MM.1S (cell line): ENCODE results near the gene KLHL36.
A peak's percentile ranks its signal among the peaks of the same experiment; 100 is the strongest.
"Not testable (repeated sequence)": the region's sequence is repeated elsewhere in the genome, so short reads cannot be mapped to it uniquely, and the experiment has no call there.

ENCODE experiments used
- DNase-seq: peaks from one replicate; pipeline ENCODE4 v3.0.0-alpha.2; 2015
- H2AFZ ChIP-seq: fragments of 300-600 bp; sonication (generic); 2 replicates; pipeline ENCODE4 v1.6.0; 2016; ENCODE audit warnings: antibody characterized with exemption, low read length
- H3F3A ChIP-seq: fragments of 300-600 bp; sonication (generic); 2 replicates; pipeline ENCODE4 v1.6.1; 2016; ENCODE audit warnings: mild to moderate bottlenecking, antibody characterized with exemption, low read length, moderate library complexity, mixed read lengths; ENCODE audit not compliant: insufficient read depth
- H3K27ac ChIP-seq: fragments of 300-600 bp; sonication (generic); 2 replicates; pipeline ENCODE4 v1.5.1; 2016; ENCODE audit warnings: mild to moderate bottlenecking, low read length
- H3K27me3 ChIP-seq: fragments of 300-600 bp; sonication (generic); replicated peaks from 2 replicates; pipeline ENCODE4 v1.6.0; 2016; ENCODE audit warnings: low read length; ENCODE audit not compliant: insufficient read depth
- H3K36me3 ChIP-seq: fragments of 300-600 bp; sonication (generic); replicated peaks from 2 replicates; pipeline ENCODE4 v1.6.1; 2016; ENCODE audit warnings: mild to moderate bottlenecking, low read length, mixed read lengths; ENCODE audit not compliant: insufficient read depth
- H3K4me1 ChIP-seq: fragments of 300-600 bp; sonication (generic); 2 replicates; pipeline ENCODE4 v1.6.1; 2016; ENCODE audit warnings: low read length, mixed read lengths
- H3K4me2 ChIP-seq: fragments of 300-600 bp; sonication (generic); 2 replicates; pipeline ENCODE4 v1.6.0; 2016; ENCODE audit warnings: low read depth, low read length
- H3K4me3 ChIP-seq: fragments of 300-600 bp; sonication (generic); 2 replicates; pipeline ENCODE4 v1.5.1; 2016; ENCODE audit warnings: low read length, mixed read lengths
- H3K79me2 ChIP-seq: fragments of 300-600 bp; sonication (generic); 2 replicates; pipeline ENCODE4 v1.6.1; 2016; ENCODE audit warnings: mixed run types, low read length, mixed read lengths
- H3K9ac ChIP-seq: fragments of 300-600 bp; sonication (generic); 2 replicates; pipeline ENCODE4 v1.6.1; 2016; ENCODE audit warnings: low read length, mixed read lengths
- H3K9me2 ChIP-seq: fragments of 300-600 bp; sonication (generic); replicated peaks from 2 replicates; pipeline ENCODE4 v1.6.1; 2016; ENCODE audit warnings: mild to moderate bottlenecking, low read length, mixed read lengths; ENCODE audit not compliant: insufficient read depth
- H3K9me3 ChIP-seq: fragments of 300-600 bp; sonication (generic); replicated peaks from 2 replicates; pipeline ENCODE4 v1.6.1; 2016; ENCODE audit warnings: mild to moderate bottlenecking, low read length, mixed read lengths; ENCODE audit not compliant: insufficient read depth
- H4K20me1 ChIP-seq: fragments of 300-600 bp; sonication (generic); 2 replicates; pipeline ENCODE4 v1.6.1; 2016; ENCODE audit warnings: mild to moderate bottlenecking, low read length, moderate library complexity, mixed read lengths; ENCODE audit not compliant: insufficient read depth
- EZH2 ChIP-seq: fragments of 300-600 bp; sonication (generic); optimal IDR thresholded peaks from 2 replicates; pipeline ENCODE3; 2017; ENCODE audit warnings: low read depth, mild to moderate bottlenecking, antibody characterized with exemption, low read length, mixed read lengths
- EZH2phosphoT487 ChIP-seq: fragments of 300-600 bp; sonication (generic); IDR thresholded peaks from 2 replicates; pipeline ENCODE4 v1.6.1; 2018; ENCODE audit warnings: antibody characterized with exemption, low read length
- TF ChIP-seq, protein P1 (sequence below): fragments of 300-600 bp; sonication (generic); IDR thresholded peaks from 2 replicates; pipeline ENCODE4 v1.5.1; 2016; ENCODE audit warnings: antibody characterized with exemption, low read length, mixed read lengths

Gene KLHL36

DNA sequence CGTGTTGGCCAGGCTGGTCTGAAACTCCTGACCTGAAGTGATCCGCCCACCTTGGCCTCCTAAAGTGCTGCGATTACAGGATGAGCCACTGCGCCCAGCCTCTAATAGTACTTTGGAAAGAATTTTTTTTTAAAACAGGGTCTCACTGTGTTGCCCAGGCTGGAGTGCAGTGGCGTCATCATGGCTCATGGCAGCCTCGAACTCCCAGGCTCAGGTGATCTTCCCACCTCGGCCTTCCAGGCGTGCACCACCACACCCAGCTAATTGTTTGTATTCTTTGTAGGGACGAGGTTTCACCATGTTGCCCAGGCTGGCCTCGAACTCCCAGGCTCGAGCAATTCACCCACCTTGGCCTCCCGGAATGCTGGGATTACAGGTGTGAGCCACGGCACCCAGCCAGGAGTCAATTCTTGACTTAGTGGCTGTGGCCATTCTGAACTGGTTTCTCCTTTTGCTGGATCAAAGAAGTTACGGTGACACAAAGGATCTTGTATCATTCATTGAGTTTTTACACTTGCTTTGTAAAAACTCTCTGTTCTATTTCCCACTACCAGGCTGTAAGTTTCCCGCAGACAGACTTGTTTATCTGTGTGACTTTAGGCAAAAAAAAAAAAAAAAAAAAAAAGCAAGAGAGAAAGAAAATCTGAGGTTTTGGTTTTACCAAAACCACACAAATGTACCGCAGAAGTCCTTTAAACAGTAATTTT is 17.7 kb upstream of the KLHL36 start:
- H3K9me2 ChIP-seq = no peaks in the 10 kb centered on the region
- H3F3A ChIP-seq = peaks cover 8% of the 10 kb centered on the region
- H3K27ac ChIP-seq = no peak overlapping the region
- H3K36me3 ChIP-seq = no peaks in the 10 kb centered on the region
- DNase-seq = peak; percentile 54
- H3K9ac ChIP-seq = no peak overlapping the region
- H4K20me1 ChIP-seq = no peaks in the 10 kb centered on the region
- no peaks in the 10 kb centered on the region for H3K9me3 ChIP-seq
- no peak overlapping the region for H3K4me3 ChIP-seq
- peak overlapping the region; percentile 29; the same call in 1 of the 2 replicates for H3K4me2 ChIP-seq
- no peaks in the 10 kb centered on the region for H3K79me2 ChIP-seq
- no peaks in the 10 kb centered on the region for H3K27me3 ChIP-seq
- H2AFZ ChIP-seq = no peak overlapping the region
- TF ChIP-seq EZH2phosphoT487 = no peak
- TF ChIP-seq, protein P1, sequence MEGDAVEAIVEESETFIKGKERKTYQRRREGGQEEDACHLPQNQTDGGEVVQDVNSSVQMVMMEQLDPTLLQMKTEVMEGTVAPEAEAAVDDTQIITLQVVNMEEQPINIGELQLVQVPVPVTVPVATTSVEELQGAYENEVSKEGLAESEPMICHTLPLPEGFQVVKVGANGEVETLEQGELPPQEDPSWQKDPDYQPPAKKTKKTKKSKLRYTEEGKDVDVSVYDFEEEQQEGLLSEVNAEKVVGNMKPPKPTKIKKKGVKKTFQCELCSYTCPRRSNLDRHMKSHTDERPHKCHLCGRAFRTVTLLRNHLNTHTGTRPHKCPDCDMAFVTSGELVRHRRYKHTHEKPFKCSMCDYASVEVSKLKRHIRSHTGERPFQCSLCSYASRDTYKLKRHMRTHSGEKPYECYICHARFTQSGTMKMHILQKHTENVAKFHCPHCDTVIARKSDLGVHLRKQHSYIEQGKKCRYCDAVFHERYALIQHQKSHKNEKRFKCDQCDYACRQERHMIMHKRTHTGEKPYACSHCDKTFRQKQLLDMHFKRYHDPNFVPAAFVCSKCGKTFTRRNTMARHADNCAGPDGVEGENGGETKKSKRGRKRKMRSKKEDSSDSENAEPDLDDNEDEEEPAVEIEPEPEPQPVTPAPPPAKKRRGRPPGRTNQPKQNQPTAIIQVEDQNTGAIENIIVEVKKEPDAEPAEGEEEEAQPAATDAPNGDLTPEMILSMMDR = no peak
- H3K4me1 ChIP-seq = peaks cover 6% of the 10 kb centered on the region

DNA sequence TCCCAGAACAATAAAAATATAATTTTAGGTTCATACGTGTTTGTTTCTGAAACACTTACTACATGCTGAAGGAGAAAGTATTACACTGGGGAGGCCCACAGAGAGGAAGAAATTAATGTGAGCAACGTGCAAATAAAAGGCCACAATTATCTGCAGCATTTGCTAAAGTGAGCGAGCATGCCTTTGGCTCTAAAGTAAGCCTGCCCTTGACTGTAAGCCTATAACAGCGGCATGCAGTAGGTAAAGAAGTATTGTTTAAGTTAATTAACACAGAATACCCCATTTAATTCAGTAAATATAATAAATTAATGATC is 17.2 kb upstream of the KLHL36 start:
- no peak overlapping the region for H3K9ac ChIP-seq
- no peak for TF ChIP-seq EZH2
- no peak for TF ChIP-seq EZH2phosphoT487
- TF ChIP-seq, protein P1 = no peak
- no peak for DNase-seq
- no peak overlapping the region for H2AFZ ChIP-seq
- H3K27me3 ChIP-seq = no peaks in the 10 kb centered on the region
- H3K9me2 ChIP-seq = no peaks in the 10 kb centered on the region
- H3F3A ChIP-seq = peaks cover 8% of the 10 kb centered on the region
- H3K9me3 ChIP-seq = no peaks in the 10 kb centered on the region
- no peaks in the 10 kb centered on the region for H4K20me1 ChIP-seq
- H3K4me1 ChIP-seq = peaks cover 6% of the 10 kb centered on the region
- no peaks in the 10 kb centered on the region for H3K36me3 ChIP-seq
- H3K27ac ChIP-seq = no peak overlapping the region
- H3K4me3 ChIP-seq = no peak overlapping the region
- H3K79me2 ChIP-seq = no peaks in the 10 kb centered on the region
- peak overlapping the region; percentile 29; the same call in 1 of the 2 replicates for H3K4me2 ChIP-seq

DNA sequence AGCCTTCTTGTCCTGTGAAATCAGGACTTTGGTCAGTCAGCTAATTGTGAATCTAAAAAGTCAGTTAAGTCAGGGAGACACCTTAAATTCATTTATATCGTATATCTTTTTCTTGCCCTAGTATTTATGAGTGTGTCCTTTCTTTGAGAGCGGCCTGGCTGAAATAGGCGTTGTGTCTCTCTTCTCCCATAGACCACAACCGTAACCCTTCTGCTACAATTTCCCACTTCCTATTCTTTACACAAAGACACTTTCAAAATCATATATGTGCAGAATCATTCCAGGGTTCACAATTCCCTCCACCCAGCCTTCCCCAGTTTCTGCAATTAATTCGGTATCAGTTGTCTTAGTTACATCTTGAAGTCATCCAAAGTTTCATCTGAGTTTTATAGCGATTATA is 16.4 kb upstream of the KLHL36 start:
- H3K79me2 ChIP-seq = no peaks in the 10 kb centered on the region
- no peak overlapping the region for H3K27ac ChIP-seq
- H3K4me1 ChIP-seq = peaks cover 6% of the 10 kb centered on the region
- no peak overlapping the region for H3K4me2 ChIP-seq
- no peaks in the 10 kb centered on the region for H3K27me3 ChIP-seq
- H3K9ac ChIP-seq = no peak overlapping the region
- H3K4me3 ChIP-seq = no peak overlapping the region
- no peak overlapping the region for H2AFZ ChIP-seq
- H3K9me3 ChIP-seq = no peaks in the 10 kb centered on the region
- H4K20me1 ChIP-seq = no peaks in the 10 kb centered on the region
- TF ChIP-seq EZH2phosphoT487 (no peak), EZH2 (no peak)
- TF ChIP-seq, protein P1 = no peak
- H3F3A ChIP-seq = peaks cover 8% of the 10 kb centered on the region
- no peaks in the 10 kb centered on the region for H3K36me3 ChIP-seq
- DNase-seq = no peak
- no peaks in the 10 kb centered on the region for H3K9me2 ChIP-seq

DNA sequence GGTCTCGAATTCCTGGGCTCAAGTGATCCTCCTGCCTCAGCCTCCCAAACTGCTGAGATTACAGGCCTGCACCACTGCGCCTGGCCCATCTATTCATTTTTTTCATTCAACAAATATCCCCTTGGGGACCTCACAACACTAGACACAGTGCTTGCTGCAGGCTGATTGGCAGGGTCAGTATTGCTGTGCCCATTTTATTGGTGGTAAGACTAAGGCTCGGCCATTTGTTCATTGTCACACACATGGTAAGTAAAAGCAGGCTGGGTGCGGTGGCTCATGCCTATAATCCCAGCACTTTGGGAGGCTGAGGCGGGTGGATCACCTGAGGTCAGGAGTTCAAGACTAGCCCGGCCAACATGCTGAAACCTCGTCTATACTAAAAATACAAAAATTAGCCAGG is 15.4 kb upstream of the KLHL36 start:
- not testable (repeated sequence) for DNase-seq, H3K9me3 ChIP-seq, H3K4me1 ChIP-seq

More for the DNA sequence above, 15.4 kb upstream of the KLHL36 start:
- not testable (repeated sequence) for H3K36me3 ChIP-seq, H3K27me3 ChIP-seq, H3K9ac ChIP-seq, H3K79me2 ChIP-seq, H2AFZ ChIP-seq, H4K20me1 ChIP-seq, H3K9me2 ChIP-seq, H3K4me3 ChIP-seq, H3F3A ChIP-seq, H3K27ac ChIP-seq, H3K4me2 ChIP-seq
